HS-5 (cell line): ENCODE results near the gene CALHM3.
"Not testable (repeated sequence)": the region's sequence is repeated elsewhere in the genome, so short reads cannot be mapped to it uniquely, and the experiment has no call there.

Experiments
- DNase-seq: peaks from one replicate; pipeline ENCODE4 v3.0.0-alpha.2; 2012; ENCODE audit warnings: low read depth

The CALHM3 gene

GRCh38 chr10:103479135-103479534 lies at the start of gene CALHM3:
Gene CALHM3 (minus strand): TSS chr10:103479240. CDS start chr10:103479032, 208 bp downstream.
- DNase-seq: no peak

GRCh38 chr10:103528549-103528948 lies 49.5 kb upstream of the CALHM3 start:
- no peak for DNase-seq

GRCh38 chr10:103527476-103527875 lies 48.4 kb upstream of the CALHM3 start:
- DNase-seq: peak; percentile 50

GRCh38 chr10:103525901-103526300 lies 46.9 kb upstream of the CALHM3 start:
- no peak for DNase-seq

- no peak for DNase-seq
Measured at GRCh38 chr10:103523683-103524082, 44.6 kb upstream of the CALHM3 start.

- not testable (repeated sequence) for DNase-seq
Measured at GRCh38 chr10:103522006-103522405, 43.0 kb upstream of the CALHM3 start.

- no peak for DNase-seq
Measured at GRCh38 chr10:103519798-103520197, 40.8 kb upstream of the CALHM3 start.

- DNase-seq: no peak
Measured at GRCh38 chr10:103517234-103518085, 38.4 kb upstream of the CALHM3 start.

GRCh38 chr10:103514244-103514643 lies 35.2 kb upstream of the CALHM3 start:
- DNase-seq: no peak

GRCh38 chr10:103513380-103514060 lies 34.5 kb upstream of the CALHM3 start:
- no peak for DNase-seq

- DNase-seq: no peak
Measured at GRCh38 chr10:103512591-103513379, 33.7 kb upstream of the CALHM3 start.

GRCh38 chr10:103512166-103512565 lies 33.1 kb upstream of the CALHM3 start:
- no peak for DNase-seq

GRCh38 chr10:103510791-103511752 lies 32.0 kb upstream of the CALHM3 start:
- DNase-seq: no peak

GRCh38 chr10:103510046-103510685 lies 31.1 kb upstream of the CALHM3 start:
- no peak for DNase-seq

GRCh38 chr10:103507235-103508191 lies 28.5 kb upstream of the CALHM3 start:
- DNase-seq: no peak

- DNase-seq: no peak
Measured at GRCh38 chr10:103506061-103506460, 27.0 kb upstream of the CALHM3 start.

GRCh38 chr10:103504181-103504783 lies 25.2 kb upstream of the CALHM3 start:
- peak; percentile 88 for DNase-seq

GRCh38 chr10:103503777-103504176 lies 24.7 kb upstream of the CALHM3 start:
- DNase-seq: not testable (repeated sequence)
